Measurements from ENCODE around the gene SULT4A1.

SULT4A1 gene

GRCh38 chr22:43826142-43827002, 35.9 kb downstream of the SULT4A1 start:
- no peak overlapping the region for H3K4me3 ChIP-seq (ENCODE audit: low read depth, low read length, poor library complexity, severe bottlenecking)

GRCh38 chr22:43825651-43826050, 36.7 kb downstream of the SULT4A1 start:
- Histone ChIP-seq H3K36me3 (ENCODE audit: insufficient read depth, low read length) (no peaks in the 10 kb centered on the region), H3K27me3 (ENCODE audit: insufficient read depth, low read length) (no peaks in the 10 kb centered on the region), H3K9me3 (ENCODE audit: low read length) (no peaks in the 10 kb centered on the region), H3K9ac (ENCODE audit: low read length) (no peak overlapping the region), H3K4me2 (ENCODE audit: low read length) (no peak overlapping the region), H3K4me3 (ENCODE audit: low read depth, low read length, poor library complexity, severe bottlenecking) (no peak overlapping the region), H3K79me2 (ENCODE audit: insufficient read depth, low read length) (no peaks in the 10 kb centered on the region), H3K27ac (ENCODE audit: low read depth, low read length, poor library complexity, severe bottlenecking) (no peak overlapping the region), H3K9me2 (ENCODE audit: low read depth, low read length) (no peaks in the 10 kb centered on the region), H3F3A (ENCODE audit: insufficient read depth, low read length) (no peaks in the 10 kb centered on the region), H4K20me1 (ENCODE audit: insufficient read depth, low read length) (no peaks in the 10 kb centered on the region), H2AFZ (ENCODE audit: low read length) (no peak overlapping the region), H3K4me1 (ENCODE audit: insufficient read depth, low read length, severe bottlenecking) (no peaks in the 10 kb centered on the region)
- no peak for TF ChIP-seq EZH2 (IDR thresholded peaks at IDR 0.05; ENCODE audit: borderline replicate concordance, low read length)
- TF ChIP-seq CTCF (IDR thresholded peaks at IDR 0.05; ENCODE audit: low read length), result no peak

More at GRCh38 chr22:43826142-43827002, 35.9 kb downstream of the SULT4A1 start:
- Histone ChIP-seq H3K36me3 (ENCODE audit: insufficient read depth, low read length) (no peaks in the 10 kb centered on the region), H3K9ac (ENCODE audit: low read length) (no peak overlapping the region), H3K79me2 (ENCODE audit: insufficient read depth, low read length) (no peaks in the 10 kb centered on the region), H3K9me3 (ENCODE audit: low read length) (no peaks in the 10 kb centered on the region), H3K4me1 (ENCODE audit: insufficient read depth, low read length, severe bottlenecking) (no peaks in the 10 kb centered on the region), H4K20me1 (ENCODE audit: insufficient read depth, low read length) (no peaks in the 10 kb centered on the region), H3K27ac (ENCODE audit: low read depth, low read length, poor library complexity, severe bottlenecking) (no peak overlapping the region), H2AFZ (ENCODE audit: low read length) (no peak overlapping the region), H3K27me3 (ENCODE audit: insufficient read depth, low read length) (no peaks in the 10 kb centered on the region), H3K4me2 (ENCODE audit: low read length) (no peak overlapping the region), H3F3A (ENCODE audit: insufficient read depth, low read length) (no peaks in the 10 kb centered on the region), H3K9me2 (ENCODE audit: low read depth, low read length) (no peaks in the 10 kb centered on the region)
- no peak for TF ChIP-seq CTCF (IDR thresholded peaks at IDR 0.05; ENCODE audit: low read length)
- no peak for TF ChIP-seq EZH2 (IDR thresholded peaks at IDR 0.05; ENCODE audit: borderline replicate concordance, low read length)

- Histone ChIP-seq H3K4me1 (ENCODE audit: insufficient read depth, low read length, severe bottlenecking) (no peaks in the 10 kb centered on the region), H3K4me2 (ENCODE audit: low read length) (no peak overlapping the region), H3K27me3 (ENCODE audit: insufficient read depth, low read length) (no peaks in the 10 kb centered on the region), H3K27ac (ENCODE audit: low read depth, low read length, poor library complexity, severe bottlenecking) (no peak overlapping the region), H3K79me2 (ENCODE audit: insufficient read depth, low read length) (no peaks in the 10 kb centered on the region), H3K9me2 (ENCODE audit: low read depth, low read length) (no peaks in the 10 kb centered on the region), H2AFZ (ENCODE audit: low read length) (no peak overlapping the region), H3F3A (ENCODE audit: insufficient read depth, low read length) (no peaks in the 10 kb centered on the region), H3K9me3 (ENCODE audit: low read length) (no peaks in the 10 kb centered on the region), H3K36me3 (ENCODE audit: insufficient read depth, low read length) (no peaks in the 10 kb centered on the region), H4K20me1 (ENCODE audit: insufficient read depth, low read length) (no peaks in the 10 kb centered on the region), H3K9ac (ENCODE audit: low read length) (no peak overlapping the region), H3K4me3 (ENCODE audit: low read depth, low read length, poor library complexity, severe bottlenecking) (no peak overlapping the region)
- TF ChIP-seq EZH2 (IDR thresholded peaks at IDR 0.05; ENCODE audit: borderline replicate concordance, low read length) (no peak), CTCF (IDR thresholded peaks at IDR 0.05; ENCODE audit: low read length) (no peak)
Observed at GRCh38 chr22:43824724-43825420, 37.4 kb downstream of the SULT4A1 start.
